ENCODE results near the gene EGFR.

The EGFR gene

DNA sequence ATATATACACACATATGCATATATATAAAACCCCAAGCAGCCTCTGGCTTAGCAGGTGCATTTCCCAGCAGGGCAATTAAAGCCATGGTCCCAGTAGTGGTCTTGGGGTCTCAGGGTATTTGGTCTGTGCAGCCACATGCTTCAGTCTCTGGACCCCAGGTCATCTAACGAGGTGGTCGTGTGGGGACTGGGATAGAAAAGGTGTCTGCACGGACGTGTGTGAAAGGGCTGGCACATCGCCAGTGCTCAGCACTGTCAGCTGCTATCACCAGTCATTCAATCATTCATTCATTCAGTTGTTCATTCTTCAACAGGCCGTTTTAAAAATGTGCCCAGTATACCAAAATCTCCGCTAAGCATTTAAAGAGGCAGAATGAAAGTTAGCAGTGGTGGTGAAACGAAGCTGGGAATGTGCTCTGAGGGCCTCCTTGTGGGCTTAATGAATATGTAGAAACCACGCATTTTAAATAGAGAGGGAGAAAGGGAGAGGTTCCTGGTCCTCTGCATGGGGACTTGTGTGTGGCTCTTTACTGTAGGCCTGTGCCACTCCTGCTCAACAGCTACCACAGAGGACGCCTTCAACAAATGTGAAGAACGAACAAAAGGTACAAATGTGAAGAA, 170.4 kb downstream of the EGFR start:
- H3K9me3 ChIP-seq (ENCODE audit: insufficient read depth, low read length): no peaks in the 10 kb centered on the region
- TF ChIP-seq, protein P1, sequence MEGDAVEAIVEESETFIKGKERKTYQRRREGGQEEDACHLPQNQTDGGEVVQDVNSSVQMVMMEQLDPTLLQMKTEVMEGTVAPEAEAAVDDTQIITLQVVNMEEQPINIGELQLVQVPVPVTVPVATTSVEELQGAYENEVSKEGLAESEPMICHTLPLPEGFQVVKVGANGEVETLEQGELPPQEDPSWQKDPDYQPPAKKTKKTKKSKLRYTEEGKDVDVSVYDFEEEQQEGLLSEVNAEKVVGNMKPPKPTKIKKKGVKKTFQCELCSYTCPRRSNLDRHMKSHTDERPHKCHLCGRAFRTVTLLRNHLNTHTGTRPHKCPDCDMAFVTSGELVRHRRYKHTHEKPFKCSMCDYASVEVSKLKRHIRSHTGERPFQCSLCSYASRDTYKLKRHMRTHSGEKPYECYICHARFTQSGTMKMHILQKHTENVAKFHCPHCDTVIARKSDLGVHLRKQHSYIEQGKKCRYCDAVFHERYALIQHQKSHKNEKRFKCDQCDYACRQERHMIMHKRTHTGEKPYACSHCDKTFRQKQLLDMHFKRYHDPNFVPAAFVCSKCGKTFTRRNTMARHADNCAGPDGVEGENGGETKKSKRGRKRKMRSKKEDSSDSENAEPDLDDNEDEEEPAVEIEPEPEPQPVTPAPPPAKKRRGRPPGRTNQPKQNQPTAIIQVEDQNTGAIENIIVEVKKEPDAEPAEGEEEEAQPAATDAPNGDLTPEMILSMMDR (IDR thresholded peaks at IDR 0.05; ENCODE audit: low read depth, low read length): no peak
- no peak for TF ChIP-seq EZH2phosphoT487 (IDR thresholded peaks at IDR 0.05; ENCODE audit: low read depth)
- no peak overlapping the region for H2AFZ ChIP-seq (ENCODE audit: low read depth, low read length)
- no peak overlapping the region for H3K4me2 ChIP-seq (ENCODE audit: low read length)
- H3K27me3 ChIP-seq (ENCODE audit: low read depth, low read length): 0 out of 2 replicates have a peak, but pooled peaks cover 3% of the 10 kb centered on the region
- no peaks in the 10 kb centered on the region for H3K4me1 ChIP-seq (ENCODE audit: low read length)
- no peak overlapping the region for H3K4me3 ChIP-seq (ENCODE audit: low read length)
- H3K27ac ChIP-seq (ENCODE audit: low read length): no peak overlapping the region
- H3K9ac ChIP-seq (ENCODE audit: low read length): no peak overlapping the region
- H3K79me2 ChIP-seq (ENCODE audit: low read length): no peaks in the 10 kb centered on the region
- H3K36me3 ChIP-seq (replicated peaks; ENCODE audit: low read depth, low read length): no peaks in the 10 kb centered on the region
- no peaks in the 10 kb centered on the region for H4K20me1 ChIP-seq (ENCODE audit: insufficient read depth, low read length)

DNA sequence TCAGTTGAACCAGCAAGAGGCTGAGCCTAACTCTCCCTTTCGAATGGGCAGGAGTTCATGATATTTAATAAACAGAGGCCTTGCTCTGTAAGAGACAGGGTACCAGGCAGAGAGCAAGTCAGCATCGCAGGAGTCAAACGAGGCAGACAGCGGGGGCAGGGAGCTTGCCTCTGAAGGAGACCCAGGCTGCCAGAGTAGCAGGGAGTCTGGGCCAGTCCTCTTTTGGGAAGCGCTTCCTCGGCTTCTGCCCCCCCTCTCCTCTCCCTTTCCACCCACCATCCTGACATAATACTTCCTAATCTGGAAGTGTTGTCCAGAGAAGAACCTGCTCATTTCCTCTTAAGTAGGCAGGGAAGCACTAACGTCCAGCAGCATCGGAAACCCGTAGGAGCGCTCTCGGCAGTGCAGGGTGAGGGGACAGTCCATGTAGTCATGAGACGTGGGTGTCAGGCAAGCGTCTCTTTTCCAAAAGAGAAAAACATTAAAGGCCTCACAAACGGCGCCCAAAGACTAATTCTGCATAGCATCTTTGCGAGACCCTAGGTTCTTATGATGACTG, 171.1 kb downstream of the EGFR start:
- Histone ChIP-seq H3K9ac (ENCODE audit: low read length) (no peak overlapping the region), H3K4me3 (ENCODE audit: low read length) (no peak overlapping the region), H3K27ac (ENCODE audit: low read length) (no peak overlapping the region), H4K20me1 (ENCODE audit: insufficient read depth, low read length) (no peaks in the 10 kb centered on the region), H3K36me3 (replicated peaks; ENCODE audit: low read depth, low read length) (no peaks in the 10 kb centered on the region), H2AFZ (ENCODE audit: low read depth, low read length) (no peak overlapping the region), H3K4me2 (ENCODE audit: low read length) (no peak overlapping the region), H3K27me3 (ENCODE audit: low read depth, low read length) (0 out of 2 replicates have a peak, but pooled peaks cover 3% of the 10 kb centered on the region), H3K9me3 (ENCODE audit: insufficient read depth, low read length) (no peaks in the 10 kb centered on the region), H3K4me1 (ENCODE audit: low read length) (no peaks in the 10 kb centered on the region), H3K79me2 (ENCODE audit: low read length) (no peaks in the 10 kb centered on the region)
- no peak for TF ChIP-seq EZH2phosphoT487 (IDR thresholded peaks at IDR 0.05; ENCODE audit: low read depth)
- TF ChIP-seq, protein P1 (IDR thresholded peaks at IDR 0.05; ENCODE audit: low read depth, low read length): no peak

DNA sequence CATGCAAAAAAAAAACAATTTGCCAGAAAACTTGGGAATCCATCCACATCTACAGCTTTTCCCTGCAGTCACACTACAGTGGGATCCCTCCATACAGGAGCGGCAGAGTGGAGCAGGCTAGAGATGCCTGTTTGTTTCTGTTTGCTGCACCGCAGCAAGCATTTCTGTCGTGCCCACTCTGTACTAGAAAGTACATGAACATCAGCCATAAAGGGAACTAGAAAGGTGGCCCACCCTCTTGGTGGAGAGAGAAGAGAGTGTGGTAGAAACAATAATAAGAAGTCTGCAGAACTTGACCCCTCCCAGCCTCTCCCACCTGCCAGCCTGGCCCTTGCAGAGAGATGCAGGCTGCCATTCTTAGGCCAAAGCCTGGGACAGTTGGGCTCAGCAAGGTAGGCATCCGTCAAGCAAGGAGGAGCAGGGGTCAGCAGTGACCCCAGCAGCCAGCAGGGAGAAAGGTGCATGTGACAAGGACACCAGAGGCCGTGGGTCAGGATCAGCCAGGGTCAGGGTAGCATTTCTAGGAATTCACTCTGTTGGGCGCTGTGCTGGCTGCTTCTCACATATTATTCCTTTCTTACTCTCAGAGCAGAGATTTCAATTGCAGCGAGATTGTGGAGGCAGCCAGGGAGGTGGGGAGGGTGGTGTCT, 171.8 kb downstream of the EGFR start:
- H3K36me3 ChIP-seq (replicated peaks; ENCODE audit: low read depth, low read length): no peaks in the 10 kb centered on the region
- no peak overlapping the region for H2AFZ ChIP-seq (ENCODE audit: low read depth, low read length)
- H3K27me3 ChIP-seq (ENCODE audit: low read depth, low read length): 0 out of 2 replicates have a peak, but pooled peaks cover 3% of the 10 kb centered on the region
- no peaks in the 10 kb centered on the region for H3K9me3 ChIP-seq (ENCODE audit: insufficient read depth, low read length)
- no peak overlapping the region for H3K4me2 ChIP-seq (ENCODE audit: low read length)
- no peak overlapping the region for H3K4me3 ChIP-seq (ENCODE audit: low read length)
- no peaks in the 10 kb centered on the region for H3K4me1 ChIP-seq (ENCODE audit: low read length)
- TF ChIP-seq, protein P1 (IDR thresholded peaks at IDR 0.05; ENCODE audit: low read depth, low read length): no peak
- TF ChIP-seq EZH2phosphoT487 (IDR thresholded peaks at IDR 0.05; ENCODE audit: low read depth): no peak
- no peak overlapping the region for H3K9ac ChIP-seq (ENCODE audit: low read length)
- no peak overlapping the region for H3K27ac ChIP-seq (ENCODE audit: low read length)
- H3K79me2 ChIP-seq (ENCODE audit: low read length): no peaks in the 10 kb centered on the region
- H4K20me1 ChIP-seq (ENCODE audit: insufficient read depth, low read length): no peaks in the 10 kb centered on the region

DNA sequence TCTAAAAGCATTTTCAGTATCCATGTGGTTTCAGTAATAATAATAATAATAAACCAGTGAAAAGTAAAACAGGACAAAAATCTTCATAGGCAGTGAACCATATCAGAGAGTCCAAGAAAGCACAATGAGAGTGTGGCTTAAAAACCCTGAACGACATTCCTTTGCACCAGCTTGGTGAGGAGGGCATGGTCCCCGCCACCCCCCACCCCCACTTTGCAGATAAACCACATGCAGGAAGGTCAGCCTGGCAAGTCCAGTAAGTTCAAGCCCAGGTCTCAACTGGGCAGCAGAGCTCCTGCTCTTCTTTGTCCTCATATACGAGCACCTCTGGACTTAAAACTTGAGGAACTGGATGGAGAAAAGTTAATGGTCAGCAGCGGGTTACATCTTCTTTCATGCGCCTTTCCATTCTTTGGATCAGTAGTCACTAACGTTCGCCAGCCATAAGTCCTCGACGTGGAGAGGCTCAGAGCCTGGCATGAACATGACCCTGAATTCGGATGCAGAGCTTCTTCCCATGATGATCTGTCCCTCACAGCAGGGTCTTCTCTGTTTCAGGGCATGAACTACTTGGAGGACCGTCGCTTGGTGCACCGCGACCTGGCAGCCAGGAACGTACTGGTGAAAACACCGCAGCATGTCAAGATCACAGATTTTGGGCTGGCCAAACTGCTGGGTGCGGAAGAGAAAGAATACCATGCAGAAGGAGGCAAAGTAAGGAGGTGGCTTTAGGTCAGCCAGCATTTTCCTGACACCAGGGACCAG, 172.5 kb downstream of the EGFR start:
- TF ChIP-seq, protein P1 (IDR thresholded peaks at IDR 0.05; ENCODE audit: low read depth, low read length): no peak
- TF ChIP-seq EZH2phosphoT487 (IDR thresholded peaks at IDR 0.05; ENCODE audit: low read depth): no peak
- Histone ChIP-seq H3K4me3 (ENCODE audit: low read length) (no peak overlapping the region), H3K9me3 (ENCODE audit: insufficient read depth, low read length) (no peaks in the 10 kb centered on the region), H4K20me1 (ENCODE audit: insufficient read depth, low read length) (no peaks in the 10 kb centered on the region), H3K4me1 (ENCODE audit: low read length) (no peaks in the 10 kb centered on the region), H3K79me2 (ENCODE audit: low read length) (no peaks in the 10 kb centered on the region), H3K27ac (ENCODE audit: low read length) (no peak overlapping the region), H3K4me2 (ENCODE audit: low read length) (no peak overlapping the region), H3K27me3 (ENCODE audit: low read depth, low read length) (0 out of 2 replicates have a peak, but pooled peaks cover 3% of the 10 kb centered on the region), H2AFZ (ENCODE audit: low read depth, low read length) (no peak overlapping the region), H3K36me3 (replicated peaks; ENCODE audit: low read depth, low read length) (no peaks in the 10 kb centered on the region), H3K9ac (ENCODE audit: low read length) (no peak overlapping the region)
